NCI-H1694 treated with DMSO at 0.1 percent for 48 hours (cell line): ENCODE measurements around the gene ZNF776.
"Not testable (repeated sequence)": the region's sequence is repeated elsewhere in the genome, so short reads cannot be mapped to it uniquely, and the experiment has no call there.

ENCODE experiments used
- DNase-seq: peaks from one replicate; lab custom pipeline; 2025; lab: John Stamatoyannopoulos, UW

Gene ZNF776

DNA sequence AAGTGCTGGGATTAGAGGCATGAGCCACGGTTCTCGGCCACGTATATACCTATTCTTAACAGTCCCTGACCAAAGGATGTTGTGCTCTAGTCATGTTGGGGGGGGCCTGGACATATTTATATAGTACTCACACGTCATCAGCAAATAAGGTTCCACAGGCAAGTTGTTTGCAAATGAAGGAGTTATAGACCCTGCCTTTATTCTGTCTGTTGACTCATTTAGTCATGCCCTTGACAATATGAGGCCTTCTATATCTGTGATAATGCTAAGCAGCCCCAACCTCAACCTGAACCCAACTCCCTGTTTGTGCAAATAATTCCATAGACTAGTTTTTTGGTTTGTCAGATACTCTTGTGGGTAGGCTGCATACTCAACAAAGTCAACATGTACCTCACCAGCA lies 31.7 kb downstream of the ZNF776 start:
- DNase-seq: no peak

DNA sequence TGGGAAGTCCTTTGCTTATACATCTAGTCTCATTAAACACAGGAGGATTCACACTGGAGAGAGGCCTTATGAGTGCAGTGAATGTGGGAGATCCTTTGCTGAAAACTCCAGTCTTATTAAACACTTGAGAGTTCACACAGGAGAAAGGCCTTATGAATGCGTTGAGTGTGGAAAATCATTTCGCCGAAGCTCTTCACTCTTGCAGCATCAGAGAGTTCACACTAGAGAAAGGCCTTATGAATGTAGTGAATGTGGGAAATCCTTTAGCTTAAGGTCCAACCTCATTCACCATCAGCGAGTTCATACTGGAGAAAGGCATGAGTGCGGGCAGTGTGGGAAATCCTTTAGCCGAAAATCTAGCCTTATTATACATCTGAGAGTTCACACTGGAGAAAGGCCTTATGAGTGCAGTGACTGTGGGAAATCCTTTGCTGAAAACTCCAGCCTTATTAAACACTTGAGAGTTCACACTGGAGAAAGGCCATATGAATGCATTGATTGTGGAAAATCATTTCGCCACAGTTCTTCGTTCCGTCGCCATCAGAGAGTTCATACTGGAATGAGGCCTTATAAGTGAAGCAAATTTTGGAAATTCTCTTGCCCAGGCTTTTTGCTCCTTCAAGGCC lies 32.7 kb downstream of the ZNF776 start:
- no peak for DNase-seq

- no peak for DNase-seq
Measured at GRCh38 chr19:57786286-57786685, 39.7 kb downstream of the ZNF776 start.

GRCh38 chr19:57786906-57787305 lies 40.3 kb downstream of the ZNF776 start:
- no peak for DNase-seq

GRCh38 chr19:57788114-57788692 lies 41.6 kb downstream of the ZNF776 start:
- no peak for DNase-seq

DNA sequence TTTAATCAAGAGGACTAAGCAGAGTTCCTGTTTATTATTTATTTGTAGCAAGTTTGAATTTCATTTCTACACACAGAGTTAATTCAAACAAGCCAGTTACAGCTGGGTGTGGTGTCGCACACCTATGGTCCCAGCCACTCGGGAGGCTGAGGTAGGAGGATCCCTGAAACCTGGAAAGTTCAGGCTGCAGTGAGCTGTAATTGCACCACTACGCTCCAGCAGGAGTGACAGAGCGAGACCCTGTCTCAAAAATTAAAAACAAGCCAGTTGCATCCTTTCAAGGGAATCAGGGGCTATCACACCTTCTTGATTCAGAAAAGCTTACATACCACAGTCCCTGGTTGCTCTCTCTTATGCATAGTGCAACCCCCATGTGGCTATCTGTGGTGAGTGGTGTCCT lies 42.7 kb downstream of the ZNF776 start:
- no peak for DNase-seq

DNA sequence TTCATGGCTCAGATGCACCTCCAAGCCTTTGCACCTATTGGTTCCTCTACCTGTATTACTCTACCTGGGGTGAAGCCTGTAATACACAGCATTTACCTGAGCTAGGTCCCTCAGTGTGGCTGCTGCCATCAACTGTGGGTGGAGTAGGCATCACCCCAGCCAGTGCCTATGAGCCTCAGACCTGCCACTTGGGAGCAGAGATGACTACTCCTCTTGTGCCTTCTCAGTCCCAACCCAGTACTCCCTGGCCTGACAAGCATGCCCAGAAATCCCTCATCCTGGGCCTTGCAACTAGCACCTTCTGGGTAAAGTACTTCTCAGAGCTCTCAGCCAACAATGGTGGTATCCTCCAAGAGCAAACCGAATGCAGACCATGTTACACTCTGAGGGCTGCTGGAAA lies 50.0 kb downstream of the ZNF776 start:
- not testable (repeated sequence) for DNase-seq

DNA sequence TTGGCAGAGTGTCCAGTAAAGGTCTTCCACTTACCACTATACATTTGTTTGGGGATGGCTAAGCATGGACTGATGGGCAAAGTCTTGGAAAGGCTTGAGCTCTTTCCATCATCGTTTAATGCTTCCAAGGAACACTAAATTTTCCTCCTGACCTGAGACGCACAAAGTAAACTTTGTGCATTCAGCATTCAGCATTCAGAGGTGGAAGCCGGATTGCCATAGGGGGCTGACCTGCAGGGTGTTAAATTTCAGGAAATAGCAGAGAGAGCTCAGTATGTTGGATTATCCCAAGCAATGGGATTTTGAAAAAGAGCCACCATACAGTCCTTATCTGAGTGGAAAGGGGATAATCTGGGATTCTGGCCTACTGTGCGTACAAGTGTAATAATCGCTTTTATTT lies 54.1 kb downstream of the ZNF776 start:
- no peak for DNase-seq

DNA sequence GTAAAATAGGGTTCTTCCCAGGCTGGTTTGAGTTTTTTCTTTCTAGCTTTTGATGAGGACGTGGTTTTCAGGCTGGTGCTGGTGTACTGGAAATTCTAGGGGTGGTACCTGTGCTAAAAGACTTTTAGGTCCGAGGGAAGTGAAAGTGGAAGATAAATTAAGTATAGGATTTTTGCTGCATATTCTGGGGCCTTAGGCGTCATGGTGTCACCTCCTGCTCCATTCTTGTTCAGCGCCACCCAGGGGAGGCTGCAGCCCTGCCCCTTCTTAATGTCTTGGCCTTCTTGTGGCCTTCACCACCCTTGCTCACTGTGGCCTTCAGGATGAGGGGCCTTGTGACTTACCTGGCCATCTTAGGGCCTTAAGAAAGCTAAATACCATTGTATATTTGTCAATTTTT lies 55.7 kb downstream of the ZNF776 start:
- DNase-seq: no peak

DNA sequence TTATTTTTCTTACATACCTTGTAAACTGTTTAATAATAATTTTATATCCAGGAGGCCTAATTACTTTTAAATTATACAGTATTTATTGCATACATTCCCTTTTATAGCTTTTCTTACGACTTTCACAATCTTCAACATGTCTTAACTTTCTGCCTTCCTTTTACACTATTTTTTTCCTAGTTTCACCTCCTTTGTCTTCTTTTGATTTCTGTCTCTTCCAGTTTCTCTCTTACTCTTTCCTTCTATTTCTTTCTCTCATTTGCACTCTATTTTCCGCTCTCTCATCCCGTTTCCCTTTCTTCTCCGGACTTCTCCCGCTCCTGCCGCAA lies 56.6 kb downstream of the ZNF776 start:
- no peak for DNase-seq

DNA sequence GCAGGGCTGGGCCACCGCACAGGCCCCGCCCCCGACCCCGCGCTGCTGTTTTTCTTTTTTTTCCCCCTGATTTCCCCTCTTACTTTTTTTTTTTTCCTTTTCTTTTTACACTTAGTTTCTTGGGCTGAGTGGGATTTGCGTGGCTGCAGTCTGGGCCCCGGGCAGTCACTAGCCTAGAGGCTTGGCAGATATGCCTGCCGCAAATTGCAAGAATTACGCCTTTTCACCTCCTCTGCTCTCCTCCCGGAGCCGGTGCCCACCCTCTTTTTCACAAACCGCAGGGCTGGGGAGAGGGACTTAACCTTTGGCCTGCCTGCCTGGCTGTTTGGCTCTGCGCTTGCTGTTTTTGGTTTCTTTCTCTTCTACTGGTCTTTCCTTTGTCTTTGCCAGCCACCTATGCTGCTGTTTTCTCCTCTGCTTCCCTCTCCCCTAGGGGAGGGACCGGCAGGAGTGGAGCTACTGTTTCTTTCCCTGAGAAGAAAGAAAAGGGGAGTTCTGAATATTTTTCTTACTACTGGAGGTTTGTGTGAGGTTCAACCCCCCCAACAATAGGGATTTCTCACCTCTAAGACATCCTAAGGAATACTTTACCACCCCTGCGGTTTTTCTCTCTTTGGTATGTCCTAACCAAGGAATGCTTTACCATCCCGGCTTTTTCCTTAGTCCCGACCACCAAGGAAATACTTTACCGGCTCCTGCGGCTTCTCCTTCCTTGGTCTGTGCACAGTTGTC lies 57.1 kb downstream of the ZNF776 start:
- DNase-seq: no peak

GRCh38 chr19:57807541-57807940 lies 60.9 kb downstream of the ZNF776 start:
- no peak for DNase-seq
